Activated CD4-positive, alpha-beta T cell treated with anti-CD3 and anti-CD28 coated beads for 36 hours (primary cell): Measurements from ENCODE around the gene PACS1. TPM values are rescaled to one million over a fixed set of nuclear protein-coding genes. Genes with fewer than 3 reads are reported as not detected.
"Not testable (repeated sequence)": the region's sequence is repeated elsewhere in the genome, so short reads cannot be mapped to it uniquely, and the experiment has no call there.

ENCODE experiments used
- ATAC-seq: fragments of 200-7000 bp; cut with Tn5 transposase; one replicate; pipeline ENCODE4 v1.10.0; 2021; ENCODE audit warnings: mild to moderate bottlenecking, moderate library complexity
- CTCF ChIA-PET: fragments of 350-600 bp; sonication (Branson Sonifier 250); formaldehyde crosslinking; loops from one replicate; lab custom pipeline; 2021; ENCODE audit warnings: antibody characterized with exemption; lab: Charles Lee
- POLR2A ChIA-PET: fragments of 350-600 bp; sonication (Branson Sonifier 250); formaldehyde crosslinking; loops from one replicate; lab custom pipeline; 2021; ENCODE audit warnings: antibody characterized with exemption, inconsistent platforms; lab: Charles Lee
- DNase-seq: peaks from one replicate; pipeline ENCODE4 v3.0.0-alpha.2; 2020
- H3K27ac Mint-ChIP-seq: one replicate; pipeline ENCODE4 v1.8.0; 2021; ENCODE audit warnings: mixed read lengths
- H3K27me3 Mint-ChIP-seq: one replicate; pipeline ENCODE4 v1.8.0; 2021; ENCODE audit warnings: mixed read lengths
- H3K36me3 Mint-ChIP-seq: one replicate; pipeline ENCODE4 v1.8.0; 2021; ENCODE audit warnings: low read depth, mixed read lengths
- H3K4me1 Mint-ChIP-seq: one replicate; pipeline ENCODE4 v1.8.0; 2021; ENCODE audit warnings: mixed read lengths
- H3K4me3 Mint-ChIP-seq: one replicate; pipeline ENCODE4 v1.8.0; 2021; ENCODE audit warnings: mild to moderate bottlenecking, moderate library complexity, mixed read lengths
- H3K9me3 Mint-ChIP-seq: one replicate; pipeline ENCODE4 v1.8.0; 2021; ENCODE audit warnings: low read depth, mixed read lengths
- intact Hi-C, 2 experiments: fragments of 100-400 bp; cut with DNase I in 1 of 2; cut with micrococcal nuclease in 1 of 2; formaldehyde crosslinking; loops; one replicate each; pipeline versions ENCODE4 v1.14.2 to v1.15.1; 2022 to 2024; cut with DNase I, micrococcal nuclease
- total RNA-seq, 2 experiments: library from RNA; stranded (reverse); gene quantifications; one replicate each; pipeline ENCODE4 v1.2.3, GENCODE V29; 2021

The PACS1 gene
- total RNA-seq, 2 experiments from 2014 or later = 76.6 to 90.7 TPM

DNA sequence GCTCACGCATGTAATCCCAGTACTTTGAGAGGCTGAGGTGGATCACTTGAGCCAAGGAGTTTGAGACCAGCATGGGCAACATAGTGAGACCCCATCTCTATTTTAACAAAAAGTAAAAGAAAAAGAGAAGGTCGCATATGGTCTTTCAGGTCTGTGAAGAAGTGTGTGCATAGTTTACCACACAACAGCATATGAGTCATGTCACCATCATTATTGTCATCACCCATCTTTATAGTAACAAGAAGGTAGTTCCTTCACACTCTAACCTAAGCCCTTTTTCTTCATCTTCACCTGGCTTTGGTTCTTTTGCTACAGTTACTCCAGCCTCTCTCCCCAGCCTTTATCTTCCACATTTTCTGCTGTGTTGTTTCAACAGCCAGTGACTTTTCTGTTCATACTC lies 39.2 kb downstream of the PACS1 start:
- POLR2A ChIA-PET = no interaction called here
- peak; percentile 65 for ATAC-seq

DNA sequence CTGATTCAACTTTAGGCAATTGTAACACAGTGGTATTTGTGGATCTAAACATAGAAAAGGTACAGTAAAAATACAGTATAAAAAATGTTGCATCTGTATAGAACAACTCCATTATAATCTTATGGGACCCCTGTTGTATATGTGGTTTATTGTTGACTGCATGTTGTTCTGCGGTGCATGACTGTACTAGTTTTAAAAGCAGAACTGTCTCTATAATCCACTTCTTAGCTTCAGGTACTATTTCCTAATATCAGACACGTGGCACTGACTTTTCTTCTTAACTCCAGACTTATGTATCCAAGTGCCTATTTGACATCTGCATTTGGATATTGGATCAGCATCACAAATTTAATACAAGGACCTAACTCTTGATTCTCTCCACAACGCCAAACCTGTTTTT lies 41.1 kb downstream of the PACS1 start:
- Mint-ChIP-seq H3K36me3 (peaks cover 12% of the 10 kb centered on the region), H3K4me3 (no peak overlapping the region), H3K27ac (peak overlapping the region; percentile 66), H3K27me3 (no peaks in the 10 kb centered on the region), H3K4me1 (peaks cover 93% of the 10 kb centered on the region), H3K9me3 (no peaks in the 10 kb centered on the region)
- ChIA-PET POLR2A (no interaction called here), CTCF (interaction anchor here (0.6 to 1.2 kb wide), 2 partner anchors 9 to 24 kb away, joined by 3 read pairs; no protein-coding TSS in a partner anchor)
- no peak for DNase-seq
- intact Hi-C loops = no loop called here
- no peak for ATAC-seq

More for the DNA sequence above, 39.2 kb downstream of the PACS1 start:
- peaks cover 95% of the 10 kb centered on the region for H3K4me1 Mint-ChIP-seq
- DNase-seq = no peak
- H3K27ac Mint-ChIP-seq = peak overlapping the region; percentile 79
- no peak overlapping the region for H3K4me3 Mint-ChIP-seq
- CTCF ChIA-PET = interaction anchor here (0.9 to 2.3 kb wide), 5 partner anchors 8 to 29 kb away, joined by 4 to 12 read pairs (median 5); no protein-coding TSS in a partner anchor
- H3K27me3 Mint-ChIP-seq = no peaks in the 10 kb centered on the region
- intact Hi-C loops = no loop called here
- H3K9me3 Mint-ChIP-seq = no peaks in the 10 kb centered on the region
- H3K36me3 Mint-ChIP-seq = peaks cover 15% of the 10 kb centered on the region

DNA sequence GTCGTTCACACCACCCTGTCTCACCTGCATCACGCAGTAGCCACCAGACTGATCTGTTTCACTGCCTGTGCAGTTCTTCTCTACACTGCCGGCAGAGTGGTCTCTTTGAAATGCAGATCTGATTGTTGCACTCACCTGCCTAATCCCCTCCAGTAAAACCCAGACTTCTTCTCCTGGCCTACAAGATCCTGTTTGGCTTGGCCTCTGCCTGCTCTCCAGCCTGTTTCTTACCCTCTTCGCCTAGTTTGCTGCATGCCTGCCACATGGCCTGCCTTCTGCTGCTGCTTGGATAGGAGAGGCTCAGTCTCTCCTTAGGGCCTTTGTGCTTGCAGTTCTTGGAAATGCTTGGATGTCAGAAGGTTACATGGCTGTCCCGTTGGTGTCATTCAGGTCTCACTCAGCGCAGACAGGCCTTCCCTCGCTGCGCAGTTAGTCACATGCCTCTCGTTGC lies 42.0 kb downstream of the PACS1 start:
- POLR2A ChIA-PET = no interaction called here
- peaks cover 10% of the 10 kb centered on the region for H3K36me3 Mint-ChIP-seq

GRCh38 chr11:66112601-66113499 lies 42.8 kb downstream of the PACS1 start:
- CTCF ChIA-PET = interaction anchor here (0.6 to 2.3 kb wide), 4 partner anchors 14 to 45 kb away, joined by 3 to 7 read pairs (median 4); no protein-coding TSS in a partner anchor
- Mint-ChIP-seq H3K4me3 (peak overlapping the region; percentile 57), H3K9me3 (no peaks in the 10 kb centered on the region), H3K27ac (peak overlapping the region; percentile 91), H3K36me3 (peaks cover 6% of the 10 kb centered on the region), H3K27me3 (no peaks in the 10 kb centered on the region), H3K4me1 (peaks cover 96% of the 10 kb centered on the region)
- POLR2A ChIA-PET = interaction anchor here (0.7 to 1.1 kb wide), 3 partner anchors 11 to 110 kb away, joined by 3 to 10 read pairs (median 3); no protein-coding TSS in a partner anchor
- intact Hi-C loops = no loop called here
- DNase-seq (no peak), ATAC-seq (no peak)

More for the DNA sequence above, 42.0 kb downstream of the PACS1 start:
- Mint-ChIP-seq H3K27me3 (no peaks in the 10 kb centered on the region), H3K4me1 (peaks cover 96% of the 10 kb centered on the region), H3K9me3 (no peaks in the 10 kb centered on the region), H3K4me3 (no peak overlapping the region), H3K27ac (peak overlapping the region; percentile 91)
- ATAC-seq = no peak
- CTCF ChIA-PET = interaction anchor here (0.6 to 2.3 kb wide), 3 partner anchors 22 to 44 kb away, joined by 3 to 7 read pairs (median 3); no protein-coding TSS in a partner anchor
- intact Hi-C loops = no loop called here
- no peak for DNase-seq

DNA sequence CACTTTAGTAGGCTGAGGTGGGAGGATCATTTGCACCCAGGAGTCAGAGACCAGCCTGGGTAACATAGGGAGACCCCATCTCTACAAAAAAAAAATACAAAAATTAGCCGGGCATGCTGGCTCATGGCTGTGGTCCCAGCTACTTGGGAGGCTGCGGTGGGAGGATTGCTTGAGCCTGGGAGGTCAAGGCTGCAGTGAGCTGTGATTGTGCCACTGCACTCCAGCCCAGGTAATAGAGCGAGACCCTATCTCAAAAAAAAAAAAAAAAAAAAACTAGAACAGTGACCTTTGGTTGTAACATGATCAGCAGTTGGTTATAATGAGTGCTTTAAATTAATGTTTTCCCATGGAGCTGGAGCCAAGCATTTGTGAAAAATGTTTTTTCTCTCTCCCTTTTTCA lies 44.9 kb downstream of the PACS1 start:
- intact Hi-C loops = loop anchor here in 1 of 2 experiments (1.0 kb wide), 1 partner anchor 11 kb away; no protein-coding TSS in a partner anchor
- H3K27me3 Mint-ChIP-seq, DNase-seq, POLR2A ChIA-PET, ATAC-seq, H3K36me3 Mint-ChIP-seq, H3K9me3 Mint-ChIP-seq: not testable (repeated sequence)
- Mint-ChIP-seq H3K27ac (peak overlapping the region; percentile 93), H3K4me3 (peak overlapping the region; percentile 64), H3K4me1 (peaks cover 93% of the 10 kb centered on the region)
- CTCF ChIA-PET = interaction anchor here (1.2 to 2.4 kb wide), 6 partner anchors 9 to 46 kb away, joined by 3 to 18 read pairs (median 8); partner anchors contain the start of gene PACS1

- intact Hi-C loops = loop anchor here in 1 of 2 experiments (1.0 kb wide), 1 partner anchor 11 kb away; no protein-coding TSS in a partner anchor
- ATAC-seq (peak; percentile 43), DNase-seq (no peak)
- Mint-ChIP-seq H3K36me3 (no peaks in the 10 kb centered on the region), H3K4me3 (peak overlapping the region; percentile 64), H3K27ac (peak overlapping the region; percentile 93), H3K27me3 (no peaks in the 10 kb centered on the region), H3K4me1 (peaks cover 93% of the 10 kb centered on the region), H3K9me3 (no peaks in the 10 kb centered on the region)
- ChIA-PET POLR2A (interaction anchor here (0.7 to 1.3 kb wide), 2 partner anchors 34 to 617 kb away, joined by 3 to 7 read pairs; partner anchors contain the start of gene MALAT1), CTCF (interaction anchor here (0.7 to 2.4 kb wide), 14 partner anchors 9 to 159 kb away, joined by 3 to 18 read pairs (median 5); partner anchors contain the start of gene PACS1)
These were observed 45.7 kb downstream of the PACS1 start for GRCh38 chr11:66115638-66116301.

GRCh38 chr11:66116576-66117361 lies 46.7 kb downstream of the PACS1 start:
- CTCF ChIA-PET = interaction anchor here (0.7 to 2.4 kb wide), 13 partner anchors 9 to 95 kb away, joined by 3 to 18 read pairs (median 6); partner anchors contain the start of gene PACS1
- ATAC-seq = peak; percentile 40
- POLR2A ChIA-PET = interaction anchor here (0.9 to 1.3 kb wide), 2 partner anchors 9 to 35 kb away, joined by 4 to 7 read pairs; no protein-coding TSS in a partner anchor
- Mint-ChIP-seq H3K36me3 (no peaks in the 10 kb centered on the region), H3K27me3 (no peaks in the 10 kb centered on the region), H3K4me3 (peak overlapping the region; percentile 37), H3K27ac (peak overlapping the region; percentile 93), H3K9me3 (no peaks in the 10 kb centered on the region), H3K4me1 (peaks cover 93% of the 10 kb centered on the region)
- intact Hi-C loops = no loop called here
- peak; percentile 42 for DNase-seq

DNA sequence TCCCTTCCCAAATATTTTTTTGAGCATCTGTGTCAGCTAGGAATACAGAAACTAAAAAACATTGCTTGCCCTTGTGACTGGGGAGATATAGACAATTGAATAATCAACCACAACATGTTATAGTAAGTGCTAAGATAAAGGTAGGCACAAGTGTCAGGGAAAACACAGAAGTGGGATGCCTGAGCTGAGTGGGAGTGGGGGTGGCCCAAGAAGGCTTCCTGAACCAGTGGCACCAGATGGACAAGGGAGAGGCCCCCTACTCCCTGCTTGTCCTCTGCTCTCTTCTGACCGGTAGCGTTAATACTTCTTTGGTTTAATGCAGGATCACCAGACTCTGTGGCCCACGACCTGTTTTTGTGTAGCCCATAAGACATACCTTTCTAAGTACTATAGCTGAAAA lies 48.8 kb downstream of the PACS1 start:
- no peaks in the 10 kb centered on the region for H3K9me3 Mint-ChIP-seq
- peak overlapping the region; percentile 74 for H3K27ac Mint-ChIP-seq
- no peak overlapping the region for H3K4me3 Mint-ChIP-seq

DNA sequence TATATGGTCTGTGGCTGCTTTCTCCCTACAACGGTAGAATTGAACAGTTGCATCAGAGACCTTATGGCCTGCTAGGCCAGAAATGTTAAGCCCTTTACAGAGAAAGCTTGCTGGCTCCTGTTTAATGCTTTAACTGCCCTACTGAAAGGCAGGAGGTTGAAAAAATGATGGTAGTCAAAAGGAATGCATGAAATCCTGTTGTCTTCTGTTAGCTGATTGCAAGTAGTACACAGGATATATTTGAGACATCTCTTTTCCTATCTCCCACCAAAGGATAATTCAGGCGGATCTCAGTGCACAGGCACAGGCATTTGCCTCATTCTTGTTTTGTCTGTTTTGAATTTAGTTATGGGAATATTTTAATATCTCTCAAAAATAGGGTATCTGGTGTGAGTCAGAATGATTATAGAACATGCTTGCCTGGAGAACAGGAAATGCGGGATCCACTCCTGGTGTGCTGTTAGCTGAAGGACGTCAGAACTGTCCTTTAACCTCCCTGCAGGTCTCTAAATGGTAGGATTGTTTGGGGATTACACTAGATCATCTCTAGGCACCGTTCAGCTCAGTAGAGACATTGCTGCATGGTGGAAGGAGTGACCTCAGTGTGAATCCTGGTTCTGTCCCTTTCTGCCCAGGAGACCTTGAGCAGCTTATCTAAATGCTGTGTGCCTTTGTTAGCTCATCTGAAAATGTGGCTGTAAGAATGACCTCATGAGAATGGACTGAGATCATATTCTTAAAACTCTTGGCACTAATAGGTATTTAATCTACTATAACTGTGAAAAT lies 49.5 kb downstream of the PACS1 start:
- Mint-ChIP-seq H3K4me1 (peaks cover 87% of the 10 kb centered on the region), H3K36me3 (no peaks in the 10 kb centered on the region), H3K27ac (peak overlapping the region; percentile 74), H3K4me3 (no peak overlapping the region), H3K27me3 (no peaks in the 10 kb centered on the region), H3K9me3 (no peaks in the 10 kb centered on the region)
- ChIA-PET CTCF (interaction anchor here (0.6 to 3.4 kb wide), 12 partner anchors 8 to 74 kb away, joined by 3 to 16 read pairs (median 4); partner anchors contain the start of gene PACS1), POLR2A (no interaction called here)
- DNase-seq (no peak), ATAC-seq (no peak)
- intact Hi-C loops = no loop called here

More for the DNA sequence above, 48.8 kb downstream of the PACS1 start:
- Mint-ChIP-seq H3K36me3 (no peaks in the 10 kb centered on the region), H3K27me3 (no peaks in the 10 kb centered on the region), H3K4me1 (peaks cover 85% of the 10 kb centered on the region)
- DNase-seq (no peak), ATAC-seq (no peak)
- intact Hi-C loops = no loop called here
- ChIA-PET CTCF (interaction anchor here (0.6 to 3.4 kb wide), 8 partner anchors 8 to 73 kb away, joined by 3 to 16 read pairs (median 6); no protein-coding TSS in a partner anchor), POLR2A (interaction anchor here (0.9 kb wide), 1 partner anchor 48 kb away, joined by 5 read pairs; no protein-coding TSS in a partner anchor)
